A673 (cell line): Measurements from ENCODE around the gene DCAF15.

Experiments
- EZH2 ChIP-seq: fragments of 200-600 bp; sonication (generic); IDR thresholded peaks from 2 replicates; pipeline ENCODE4 v1.6.1; 2017; ENCODE audit warnings: borderline replicate concordance, low read depth, mild to moderate bottlenecking, mixed read lengths, antibody characterized with exemption, low read length; ENCODE audit not compliant: poor library complexity, severe bottlenecking
- TF ChIP-seq, protein P1 (sequence below): fragments of 300-800, 200-600 bp; sonication (generic); conservative IDR thresholded peaks from 2 replicates; pipeline ENCODE4 v1.5.1; 2017; ENCODE audit warnings: low read depth, mild to moderate bottlenecking, antibody characterized with exemption, low read length, moderate library complexity, mixed read lengths

GRCh38 chr19:13995017-13995728, 42.9 kb downstream of the DCAF15 start:
- TF ChIP-seq, protein P1, sequence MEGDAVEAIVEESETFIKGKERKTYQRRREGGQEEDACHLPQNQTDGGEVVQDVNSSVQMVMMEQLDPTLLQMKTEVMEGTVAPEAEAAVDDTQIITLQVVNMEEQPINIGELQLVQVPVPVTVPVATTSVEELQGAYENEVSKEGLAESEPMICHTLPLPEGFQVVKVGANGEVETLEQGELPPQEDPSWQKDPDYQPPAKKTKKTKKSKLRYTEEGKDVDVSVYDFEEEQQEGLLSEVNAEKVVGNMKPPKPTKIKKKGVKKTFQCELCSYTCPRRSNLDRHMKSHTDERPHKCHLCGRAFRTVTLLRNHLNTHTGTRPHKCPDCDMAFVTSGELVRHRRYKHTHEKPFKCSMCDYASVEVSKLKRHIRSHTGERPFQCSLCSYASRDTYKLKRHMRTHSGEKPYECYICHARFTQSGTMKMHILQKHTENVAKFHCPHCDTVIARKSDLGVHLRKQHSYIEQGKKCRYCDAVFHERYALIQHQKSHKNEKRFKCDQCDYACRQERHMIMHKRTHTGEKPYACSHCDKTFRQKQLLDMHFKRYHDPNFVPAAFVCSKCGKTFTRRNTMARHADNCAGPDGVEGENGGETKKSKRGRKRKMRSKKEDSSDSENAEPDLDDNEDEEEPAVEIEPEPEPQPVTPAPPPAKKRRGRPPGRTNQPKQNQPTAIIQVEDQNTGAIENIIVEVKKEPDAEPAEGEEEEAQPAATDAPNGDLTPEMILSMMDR = no peak
- TF ChIP-seq EZH2 = no peak
